Measurements from ENCODE around the gene AP2A2. TPM values are rescaled to one million over a fixed set of nuclear protein-coding genes. Genes with fewer than 3 reads are reported as not detected.

The AP2A2 gene
- total RNA-seq, 2 experiments from 2014 or later, result 24.9 to 43.0 TPM

DNA sequence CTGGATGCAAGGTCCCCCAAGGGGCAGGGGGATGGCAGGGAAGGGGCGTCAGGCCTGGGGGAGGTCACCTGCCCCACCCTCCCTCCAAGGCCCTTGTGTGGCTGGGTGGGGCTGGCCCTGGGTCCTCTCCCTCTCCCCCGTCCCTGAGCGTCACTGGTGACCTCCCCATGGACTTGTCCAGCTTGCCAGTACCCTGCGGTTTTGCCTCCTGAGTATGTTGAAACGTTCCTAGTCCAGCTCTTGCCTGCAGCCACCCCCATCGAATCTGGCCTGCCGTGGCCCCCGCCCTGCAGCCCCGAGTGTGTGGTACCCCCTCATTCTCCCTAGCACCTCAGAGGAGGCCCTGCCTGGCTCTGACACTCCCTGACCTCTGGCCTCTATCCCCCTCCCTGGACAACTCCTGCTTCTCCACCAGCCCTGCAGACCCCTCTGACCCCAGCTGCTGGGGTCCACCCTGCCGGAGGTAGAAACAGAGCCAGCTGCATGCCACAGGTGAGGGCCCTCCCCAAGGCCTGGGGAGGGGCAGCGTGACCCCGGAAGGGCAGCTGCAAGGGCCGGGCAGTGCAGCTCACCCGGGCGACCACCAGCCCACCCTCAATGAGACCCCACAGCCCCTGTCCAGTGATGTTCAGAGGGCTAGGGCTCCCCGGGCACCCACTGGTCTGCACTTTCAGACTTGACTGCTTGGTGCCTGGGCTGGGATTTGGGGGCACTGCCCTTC is 114.9 kb downstream of the AP2A2 start:
- no peak for DNase-seq (ENCODE audit: low spot score)
- intact Hi-C loops (cut with micrococcal nuclease; ENCODE audit: unreplicated experiment), result no loop called here
- no TSS peak for BruUV-seq (replicated peaks)
- TF ChIP-seq EZH2phosphoT487 (IDR thresholded peaks at IDR 0.05; ENCODE audit: borderline replicate concordance, low read depth, low read length), result no peak
- TF ChIP-seq, protein P1, sequence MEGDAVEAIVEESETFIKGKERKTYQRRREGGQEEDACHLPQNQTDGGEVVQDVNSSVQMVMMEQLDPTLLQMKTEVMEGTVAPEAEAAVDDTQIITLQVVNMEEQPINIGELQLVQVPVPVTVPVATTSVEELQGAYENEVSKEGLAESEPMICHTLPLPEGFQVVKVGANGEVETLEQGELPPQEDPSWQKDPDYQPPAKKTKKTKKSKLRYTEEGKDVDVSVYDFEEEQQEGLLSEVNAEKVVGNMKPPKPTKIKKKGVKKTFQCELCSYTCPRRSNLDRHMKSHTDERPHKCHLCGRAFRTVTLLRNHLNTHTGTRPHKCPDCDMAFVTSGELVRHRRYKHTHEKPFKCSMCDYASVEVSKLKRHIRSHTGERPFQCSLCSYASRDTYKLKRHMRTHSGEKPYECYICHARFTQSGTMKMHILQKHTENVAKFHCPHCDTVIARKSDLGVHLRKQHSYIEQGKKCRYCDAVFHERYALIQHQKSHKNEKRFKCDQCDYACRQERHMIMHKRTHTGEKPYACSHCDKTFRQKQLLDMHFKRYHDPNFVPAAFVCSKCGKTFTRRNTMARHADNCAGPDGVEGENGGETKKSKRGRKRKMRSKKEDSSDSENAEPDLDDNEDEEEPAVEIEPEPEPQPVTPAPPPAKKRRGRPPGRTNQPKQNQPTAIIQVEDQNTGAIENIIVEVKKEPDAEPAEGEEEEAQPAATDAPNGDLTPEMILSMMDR (conservative IDR thresholded peaks at IDR 0.05; ENCODE audit: low read length), result no peak
- Histone ChIP-seq H3K79me2 (ENCODE audit: insufficient read depth, low read depth, low read length) (no peaks in the 10 kb centered on the region), H3K4me3 (ENCODE audit: low read depth, low read length, poor library complexity, severe bottlenecking) (no peak overlapping the region), H4K20me1 (ENCODE audit: insufficient read depth, low read length) (no peaks in the 10 kb centered on the region), H3K36me3 (ENCODE audit: insufficient read depth, low read length) (no peaks in the 10 kb centered on the region), H3K27ac (ENCODE audit: low read depth, low read length, poor library complexity, severe bottlenecking) (no peak overlapping the region), H2AFZ (ENCODE audit: low read length) (no peak overlapping the region), H3K4me2 (ENCODE audit: low read length) (no peak overlapping the region), H3K9me2 (ENCODE audit: insufficient read depth, low read length) (no peaks in the 10 kb centered on the region), H3K4me1 (ENCODE audit: insufficient read depth, low read length, poor library complexity, severe bottlenecking) (no peaks in the 10 kb centered on the region), H3K9me3 (ENCODE audit: low read length) (no peaks in the 10 kb centered on the region)
- ChIA-PET CTCF (ENCODE audit: unreplicated experiment) (no interaction called here), POLR2A (no interaction called here)

DNA sequence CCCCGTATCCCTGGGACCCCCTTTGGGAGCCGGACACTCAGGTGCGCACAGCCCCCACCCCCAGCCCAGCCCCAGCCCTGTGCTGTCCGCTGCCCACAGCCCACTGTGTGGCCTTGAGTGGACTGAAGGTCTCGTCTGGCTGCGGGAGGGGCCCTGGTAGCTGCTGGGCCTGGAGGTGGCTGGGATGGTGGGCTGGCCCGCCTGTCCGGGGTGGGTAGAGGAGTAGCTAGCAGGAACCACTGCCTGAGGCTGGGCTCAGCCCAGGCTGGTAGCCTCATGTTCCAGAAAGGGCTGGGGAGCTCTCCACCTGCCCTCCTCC is 115.4 kb downstream of the AP2A2 start:
- no peaks in the 10 kb centered on the region for H3K4me1 ChIP-seq (ENCODE audit: insufficient read depth, low read length, poor library complexity, severe bottlenecking)
- no peaks in the 10 kb centered on the region for H3K9me3 ChIP-seq (ENCODE audit: low read length)
- intact Hi-C loops (cut with micrococcal nuclease; ENCODE audit: unreplicated experiment), result no loop called here
- no peaks in the 10 kb centered on the region for H4K20me1 ChIP-seq (ENCODE audit: insufficient read depth, low read length)
- H2AFZ ChIP-seq (ENCODE audit: low read length), result no peak overlapping the region
- no peaks in the 10 kb centered on the region for H3K79me2 ChIP-seq (ENCODE audit: insufficient read depth, low read depth, low read length)
- no TSS peak for BruUV-seq (replicated peaks)
- H3K4me3 ChIP-seq (ENCODE audit: low read depth, low read length, poor library complexity, severe bottlenecking), result no peak overlapping the region
- no peaks in the 10 kb centered on the region for H3K9me2 ChIP-seq (ENCODE audit: insufficient read depth, low read length)
- DNase-seq (ENCODE audit: low spot score), result no peak
- H3K4me2 ChIP-seq (ENCODE audit: low read length), result no peak overlapping the region
- ChIA-PET POLR2A (no interaction called here), CTCF (ENCODE audit: unreplicated experiment) (no interaction called here)
- no peaks in the 10 kb centered on the region for H3K36me3 ChIP-seq (ENCODE audit: insufficient read depth, low read length)
- H3K27ac ChIP-seq (ENCODE audit: low read depth, low read length, poor library complexity, severe bottlenecking), result no peak overlapping the region
- TF ChIP-seq, protein P1 (conservative IDR thresholded peaks at IDR 0.05; ENCODE audit: low read length), result no peak
- TF ChIP-seq EZH2phosphoT487 (IDR thresholded peaks at IDR 0.05; ENCODE audit: borderline replicate concordance, low read depth, low read length), result no peak

DNA sequence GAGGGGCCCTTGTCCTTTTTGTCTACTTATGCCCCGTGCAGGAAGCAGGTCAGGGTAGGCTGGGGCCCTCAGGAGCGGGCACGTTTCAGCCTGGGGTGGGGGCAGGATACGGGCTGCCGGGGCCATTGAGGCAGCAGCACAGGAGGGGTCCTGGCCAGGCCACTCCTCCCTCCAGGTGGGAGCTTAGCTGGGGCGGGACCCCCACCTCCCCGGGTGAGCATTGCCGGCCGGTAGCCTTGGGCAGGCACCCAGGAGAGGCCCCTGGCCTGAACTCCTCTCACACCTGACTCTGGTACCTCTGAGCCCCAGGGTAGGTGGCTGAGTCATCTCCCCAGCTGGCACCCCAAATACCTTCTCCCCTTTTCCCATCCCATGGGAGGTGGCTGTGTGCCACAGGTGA is 115.8 kb downstream of the AP2A2 start:
- ChIA-PET POLR2A (no interaction called here), CTCF (ENCODE audit: unreplicated experiment) (no interaction called here)
- no peak overlapping the region for H3K4me2 ChIP-seq (ENCODE audit: low read length)
- no peaks in the 10 kb centered on the region for H3K36me3 ChIP-seq (ENCODE audit: insufficient read depth, low read length)
- no peaks in the 10 kb centered on the region for H3K9me2 ChIP-seq (ENCODE audit: insufficient read depth, low read length)
- no TSS peak for BruUV-seq (replicated peaks)
- no peak for DNase-seq (ENCODE audit: low spot score)
- no peak overlapping the region for H3K27ac ChIP-seq (ENCODE audit: low read depth, low read length, poor library complexity, severe bottlenecking)
- H3K79me2 ChIP-seq (ENCODE audit: insufficient read depth, low read depth, low read length), result no peaks in the 10 kb centered on the region
- no peak overlapping the region for H2AFZ ChIP-seq (ENCODE audit: low read length)
- H4K20me1 ChIP-seq (ENCODE audit: insufficient read depth, low read length), result no peaks in the 10 kb centered on the region
- intact Hi-C loops (cut with micrococcal nuclease; ENCODE audit: unreplicated experiment), result no loop called here
- no peak overlapping the region for H3K4me3 ChIP-seq (ENCODE audit: low read depth, low read length, poor library complexity, severe bottlenecking)
- no peaks in the 10 kb centered on the region for H3K9me3 ChIP-seq (ENCODE audit: low read length)
- H3K4me1 ChIP-seq (ENCODE audit: insufficient read depth, low read length, poor library complexity, severe bottlenecking), result no peaks in the 10 kb centered on the region
- TF ChIP-seq, protein P1 (conservative IDR thresholded peaks at IDR 0.05; ENCODE audit: low read length), result no peak
- TF ChIP-seq EZH2phosphoT487 (IDR thresholded peaks at IDR 0.05; ENCODE audit: borderline replicate concordance, low read depth, low read length), result no peak

Measured in OCI-LY7 (cell line).